HL-60 (cell line): Measurements from ENCODE around the gene CCND1.

Experiments used
- GABPA ChIP-seq: IDR thresholded peaks from 2 replicates; pipeline ENCODE4 v1.6.1; 2012; ENCODE audit warnings: low read depth
- POLR2AphosphoS5 ChIP-seq: IDR thresholded peaks from 2 replicates; pipeline ENCODE4 v1.6.1; 2012; ENCODE audit warnings: low read depth
- SPI1 ChIP-seq: IDR thresholded peaks from 2 replicates; pipeline ENCODE4 v1.6.1; 2012; ENCODE audit warnings: low read depth, mild to moderate bottlenecking, borderline replicate concordance
- TF ChIP-seq, protein P1 (sequence below): IDR thresholded peaks from one replicate; pipeline ENCODE4 v1.5.1; 2011; ENCODE audit warnings: low read length, control low read depth, inconsistent platforms; ENCODE audit not compliant: insufficient read depth
- TF ChIP-seq, protein P2 (sequence below): IDR thresholded peaks from 2 replicates; pipeline ENCODE4 v1.6.1; 2012; ENCODE audit warnings: low read depth; ENCODE audit not compliant: insufficient replicate concordance

DNA sequence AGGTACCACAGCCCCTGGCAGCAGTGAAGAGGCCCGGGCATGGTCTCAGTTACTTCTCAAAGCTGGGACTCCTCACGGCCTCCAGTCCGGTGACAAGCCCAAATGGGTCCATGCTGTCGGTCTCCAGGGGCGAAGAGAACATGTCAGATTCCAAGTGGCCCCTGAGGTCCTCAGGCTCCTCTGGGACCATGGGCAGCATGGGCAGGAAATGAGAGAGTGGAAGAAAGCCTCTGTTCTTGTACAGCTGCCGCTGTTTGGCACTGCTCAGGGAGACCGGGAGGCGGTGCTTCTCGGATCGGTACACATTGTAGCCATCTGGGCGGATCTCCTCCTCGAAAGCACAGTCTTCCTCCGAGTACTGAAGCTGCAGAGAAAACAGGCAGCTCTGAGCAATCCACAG lies 58.3 kb downstream of the CCND1 start:
- TF ChIP-seq, protein P1, sequence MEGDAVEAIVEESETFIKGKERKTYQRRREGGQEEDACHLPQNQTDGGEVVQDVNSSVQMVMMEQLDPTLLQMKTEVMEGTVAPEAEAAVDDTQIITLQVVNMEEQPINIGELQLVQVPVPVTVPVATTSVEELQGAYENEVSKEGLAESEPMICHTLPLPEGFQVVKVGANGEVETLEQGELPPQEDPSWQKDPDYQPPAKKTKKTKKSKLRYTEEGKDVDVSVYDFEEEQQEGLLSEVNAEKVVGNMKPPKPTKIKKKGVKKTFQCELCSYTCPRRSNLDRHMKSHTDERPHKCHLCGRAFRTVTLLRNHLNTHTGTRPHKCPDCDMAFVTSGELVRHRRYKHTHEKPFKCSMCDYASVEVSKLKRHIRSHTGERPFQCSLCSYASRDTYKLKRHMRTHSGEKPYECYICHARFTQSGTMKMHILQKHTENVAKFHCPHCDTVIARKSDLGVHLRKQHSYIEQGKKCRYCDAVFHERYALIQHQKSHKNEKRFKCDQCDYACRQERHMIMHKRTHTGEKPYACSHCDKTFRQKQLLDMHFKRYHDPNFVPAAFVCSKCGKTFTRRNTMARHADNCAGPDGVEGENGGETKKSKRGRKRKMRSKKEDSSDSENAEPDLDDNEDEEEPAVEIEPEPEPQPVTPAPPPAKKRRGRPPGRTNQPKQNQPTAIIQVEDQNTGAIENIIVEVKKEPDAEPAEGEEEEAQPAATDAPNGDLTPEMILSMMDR, result no peak
- TF ChIP-seq POLR2AphosphoS5, result no peak
- TF ChIP-seq GABPA, result no peak
- no peak for TF ChIP-seq SPI1
- TF ChIP-seq, protein P2, sequence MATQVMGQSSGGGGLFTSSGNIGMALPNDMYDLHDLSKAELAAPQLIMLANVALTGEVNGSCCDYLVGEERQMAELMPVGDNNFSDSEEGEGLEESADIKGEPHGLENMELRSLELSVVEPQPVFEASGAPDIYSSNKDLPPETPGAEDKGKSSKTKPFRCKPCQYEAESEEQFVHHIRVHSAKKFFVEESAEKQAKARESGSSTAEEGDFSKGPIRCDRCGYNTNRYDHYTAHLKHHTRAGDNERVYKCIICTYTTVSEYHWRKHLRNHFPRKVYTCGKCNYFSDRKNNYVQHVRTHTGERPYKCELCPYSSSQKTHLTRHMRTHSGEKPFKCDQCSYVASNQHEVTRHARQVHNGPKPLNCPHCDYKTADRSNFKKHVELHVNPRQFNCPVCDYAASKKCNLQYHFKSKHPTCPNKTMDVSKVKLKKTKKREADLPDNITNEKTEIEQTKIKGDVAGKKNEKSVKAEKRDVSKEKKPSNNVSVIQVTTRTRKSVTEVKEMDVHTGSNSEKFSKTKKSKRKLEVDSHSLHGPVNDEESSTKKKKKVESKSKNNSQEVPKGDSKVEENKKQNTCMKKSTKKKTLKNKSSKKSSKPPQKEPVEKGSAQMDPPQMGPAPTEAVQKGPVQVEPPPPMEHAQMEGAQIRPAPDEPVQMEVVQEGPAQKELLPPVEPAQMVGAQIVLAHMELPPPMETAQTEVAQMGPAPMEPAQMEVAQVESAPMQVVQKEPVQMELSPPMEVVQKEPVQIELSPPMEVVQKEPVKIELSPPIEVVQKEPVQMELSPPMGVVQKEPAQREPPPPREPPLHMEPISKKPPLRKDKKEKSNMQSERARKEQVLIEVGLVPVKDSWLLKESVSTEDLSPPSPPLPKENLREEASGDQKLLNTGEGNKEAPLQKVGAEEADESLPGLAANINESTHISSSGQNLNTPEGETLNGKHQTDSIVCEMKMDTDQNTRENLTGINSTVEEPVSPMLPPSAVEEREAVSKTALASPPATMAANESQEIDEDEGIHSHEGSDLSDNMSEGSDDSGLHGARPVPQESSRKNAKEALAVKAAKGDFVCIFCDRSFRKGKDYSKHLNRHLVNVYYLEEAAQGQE, result no peak
